ENCODE measurements around the gene FLT3LG. TPM values are rescaled to one million over a fixed set of nuclear protein-coding genes. Genes with fewer than 3 reads are reported as not detected.
A peak's percentile ranks its signal among the peaks of the same experiment; 100 is the strongest.

The FLT3LG gene
- total RNA-seq, 1 donor from 2014 or later = 1.9 TPM

- Mint-ChIP-seq H3K27ac (ENCODE audit: unreplicated experiment) (no peak overlapping the region), H3K27me3 (ENCODE audit: low read depth) (no peaks in the 10 kb centered on the region), H3K36me3 (ENCODE audit: low read depth) (peaks cover 7% of the 10 kb centered on the region), H3K9me3 (ENCODE audit: low read depth) (no peaks in the 10 kb centered on the region), H3K4me1 (ENCODE audit: low read depth) (peaks cover 10% of the 10 kb centered on the region), H3K4me3 (ENCODE audit: unreplicated experiment) (no peak overlapping the region)
- DNase-seq (ENCODE audit: low spot score) = no peak
- no peak for TF ChIP-seq CTCF (IDR thresholded peaks at IDR 0.05)
Measured at GRCh38 chr19:49503582-49503962, 29.6 kb downstream of the FLT3LG start.

GRCh38 chr19:49506575-49507105, 32.6 kb downstream of the FLT3LG start:
- Mint-ChIP-seq H3K27me3 (ENCODE audit: low read depth) (no peaks in the 10 kb centered on the region), H3K36me3 (ENCODE audit: low read depth) (no peaks in the 10 kb centered on the region), H3K4me1 (ENCODE audit: low read depth) (peaks cover 5% of the 10 kb centered on the region), H3K9me3 (ENCODE audit: low read depth) (no peaks in the 10 kb centered on the region), H3K4me3 (ENCODE audit: unreplicated experiment) (no peak overlapping the region), H3K27ac (ENCODE audit: unreplicated experiment) (no peak overlapping the region)
- TF ChIP-seq CTCF (IDR thresholded peaks at IDR 0.05) = peak; percentile 83
- DNase-seq (ENCODE audit: low spot score) = no peak

GRCh38 chr19:49507803-49508494, 33.9 kb downstream of the FLT3LG start:
- no peak overlapping the region for H3K27ac Mint-ChIP-seq (ENCODE audit: unreplicated experiment)
- H3K4me1 Mint-ChIP-seq (ENCODE audit: low read depth) = peaks cover 14% of the 10 kb centered on the region
- no peaks in the 10 kb centered on the region for H3K36me3 Mint-ChIP-seq (ENCODE audit: low read depth)
- TF ChIP-seq CTCF (IDR thresholded peaks at IDR 0.05) = no peak
- H3K27me3 Mint-ChIP-seq (ENCODE audit: low read depth) = no peaks in the 10 kb centered on the region
- DNase-seq (ENCODE audit: low spot score) = no peak
- no peak overlapping the region for H3K4me3 Mint-ChIP-seq (ENCODE audit: unreplicated experiment)
- no peaks in the 10 kb centered on the region for H3K9me3 Mint-ChIP-seq (ENCODE audit: low read depth)

- TF ChIP-seq CTCF (IDR thresholded peaks at IDR 0.05) = no peak
- DNase-seq (ENCODE audit: low spot score) = no peak
Measured at GRCh38 chr19:49512970-49513745, 39.1 kb downstream of the FLT3LG start.

DNA sequence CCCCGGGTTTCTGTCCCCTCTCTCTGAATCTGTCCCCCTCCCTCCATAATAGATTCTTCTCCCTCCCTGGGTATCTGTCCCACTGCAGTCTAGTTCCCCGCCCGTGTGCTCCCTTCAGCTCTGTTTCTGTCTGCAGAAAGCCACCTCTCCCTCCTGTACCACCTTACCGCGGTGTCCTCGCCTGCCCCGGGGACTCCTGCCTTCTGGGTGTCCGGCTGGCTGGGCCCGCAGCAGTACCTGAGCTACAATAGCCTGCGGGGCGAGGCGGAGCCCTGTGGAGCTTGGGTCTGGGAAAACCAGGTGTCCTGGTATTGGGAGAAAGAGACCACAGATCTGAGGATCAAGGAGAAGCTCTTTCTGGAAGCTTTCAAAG, 39.7 kb downstream of the FLT3LG start:
- Mint-ChIP-seq H3K27me3 (ENCODE audit: low read depth) (no peaks in the 10 kb centered on the region), H3K4me3 (ENCODE audit: unreplicated experiment) (peak overlapping the region; percentile 75), H3K36me3 (ENCODE audit: low read depth) (peaks cover 3% of the 10 kb centered on the region), H3K27ac (ENCODE audit: unreplicated experiment) (no peak overlapping the region), H3K9me3 (ENCODE audit: low read depth) (no peaks in the 10 kb centered on the region), H3K4me1 (ENCODE audit: low read depth) (peaks cover 22% of the 10 kb centered on the region)
- no peak for DNase-seq (ENCODE audit: low spot score)
- TF ChIP-seq CTCF (IDR thresholded peaks at IDR 0.05) = no peak

More at GRCh38 chr19:49512970-49513745, 39.1 kb downstream of the FLT3LG start:
- H3K27ac Mint-ChIP-seq (ENCODE audit: unreplicated experiment) = no peak overlapping the region
- H3K9me3 Mint-ChIP-seq (ENCODE audit: low read depth) = no peaks in the 10 kb centered on the region
- peaks cover 3% of the 10 kb centered on the region for H3K36me3 Mint-ChIP-seq (ENCODE audit: low read depth)
- peak overlapping the region; percentile 83 for H3K4me3 Mint-ChIP-seq (ENCODE audit: unreplicated experiment)
- H3K27me3 Mint-ChIP-seq (ENCODE audit: low read depth) = no peaks in the 10 kb centered on the region
- peaks cover 22% of the 10 kb centered on the region for H3K4me1 Mint-ChIP-seq (ENCODE audit: low read depth)
